Putamen (tissue), 1 donor: Measurements from ENCODE around the gene CLEC2A.
"Not testable (repeated sequence)": the region's sequence is repeated elsewhere in the genome, so short reads cannot be mapped to it uniquely, and the experiment has no call there.

Source experiments
- DNase-seq: peaks from one replicate; pipeline ENCODE4 v3.0.0-alpha.2; 2016; ENCODE audit warnings: low spot score

Gene CLEC2A

DNA sequence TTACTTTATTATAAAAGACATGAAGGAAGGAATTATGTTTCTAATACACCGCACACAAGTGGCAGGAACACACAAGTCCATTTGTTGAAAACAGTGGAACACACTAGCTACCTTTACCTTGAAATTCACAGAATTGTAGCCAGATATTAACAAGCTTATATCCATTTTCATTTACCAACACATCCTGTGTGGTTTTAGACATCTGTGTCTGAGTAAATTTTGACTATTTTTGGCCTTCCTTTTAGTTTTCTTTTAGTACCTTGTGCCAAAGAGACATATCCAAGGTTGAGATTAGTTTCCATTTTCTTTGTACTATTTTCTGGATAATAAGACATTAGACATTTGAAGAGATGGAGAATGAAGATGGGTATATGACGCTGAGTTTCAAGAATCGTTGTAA lies 50.9 kb downstream of the CLEC2A start, which contains the start of gene KLRF2:
Gene KLRF2 (plus strand): TSS at position 244 of the 400 bp plus-strand sequence. CDS start 107 bp downstream, at position 351.
- no peak for DNase-seq

DNA sequence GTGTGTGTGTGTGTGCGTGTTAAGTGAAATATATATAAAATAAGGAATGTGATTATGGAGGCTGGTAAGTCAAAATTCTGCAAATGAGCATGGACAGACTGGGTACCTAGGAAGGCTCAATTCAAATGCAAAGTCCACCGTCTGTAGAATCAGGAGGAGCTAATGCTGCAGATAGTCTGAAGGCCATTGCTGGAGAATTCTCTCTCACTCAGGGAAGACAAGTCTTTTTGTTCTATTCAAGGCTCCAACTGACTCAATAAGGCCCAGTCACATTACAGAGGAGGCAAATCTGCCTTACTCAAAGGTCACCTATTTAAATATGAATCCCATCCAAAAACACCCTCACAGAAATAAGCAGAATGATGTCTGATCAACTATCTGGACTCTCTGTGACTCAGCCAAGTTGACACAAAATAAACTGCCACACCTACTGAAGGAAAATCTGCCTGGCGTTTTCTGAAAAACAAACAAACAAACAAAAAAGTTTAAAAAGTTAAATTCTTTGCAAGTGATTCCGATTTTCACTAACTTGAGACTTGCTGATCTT lies 51.6 kb downstream of the CLEC2A start:
- DNase-seq: no peak

DNA sequence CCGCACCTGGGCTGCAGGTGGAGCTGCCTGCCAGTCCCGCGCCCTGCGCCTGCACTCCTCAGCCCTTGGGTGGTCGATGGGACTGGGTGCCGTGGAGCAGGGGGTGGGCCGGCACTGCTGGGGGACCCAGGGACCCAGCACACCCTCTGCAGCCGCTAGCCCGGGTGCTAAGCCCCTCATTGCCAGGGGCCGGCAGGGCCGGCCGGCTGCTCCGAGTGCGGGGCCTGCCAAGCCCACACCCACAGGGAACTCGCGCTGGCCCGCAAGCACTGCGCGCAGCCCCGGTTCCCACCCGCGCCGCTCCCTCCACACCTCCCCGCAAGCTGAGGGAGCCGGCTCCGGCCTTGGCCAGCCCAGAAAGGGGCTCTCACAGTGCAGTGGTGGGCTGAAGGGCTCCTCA lies 56.0 kb downstream of the CLEC2A start:
- not testable (repeated sequence) for DNase-seq

DNA sequence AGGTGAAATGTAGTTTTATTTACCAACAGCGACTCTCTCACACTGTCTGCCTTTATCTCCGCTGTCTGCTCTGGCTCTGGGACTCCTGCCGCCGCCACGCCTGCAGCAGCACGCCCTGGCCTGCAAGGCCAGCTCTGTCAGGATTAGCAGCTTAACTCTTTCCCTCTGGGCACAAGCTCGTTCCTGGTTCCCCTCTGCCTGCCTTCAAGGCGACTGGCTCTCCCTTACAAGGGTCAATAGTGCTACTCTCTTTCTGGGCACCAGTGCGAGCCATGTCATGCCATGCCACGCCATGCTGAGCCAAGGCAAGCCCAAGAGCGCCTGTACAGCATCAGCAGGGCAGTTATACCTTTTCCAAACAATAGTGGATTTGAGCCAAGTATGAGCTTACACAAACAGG lies 59.4 kb downstream of the CLEC2A start:
- no peak for DNase-seq

DNA sequence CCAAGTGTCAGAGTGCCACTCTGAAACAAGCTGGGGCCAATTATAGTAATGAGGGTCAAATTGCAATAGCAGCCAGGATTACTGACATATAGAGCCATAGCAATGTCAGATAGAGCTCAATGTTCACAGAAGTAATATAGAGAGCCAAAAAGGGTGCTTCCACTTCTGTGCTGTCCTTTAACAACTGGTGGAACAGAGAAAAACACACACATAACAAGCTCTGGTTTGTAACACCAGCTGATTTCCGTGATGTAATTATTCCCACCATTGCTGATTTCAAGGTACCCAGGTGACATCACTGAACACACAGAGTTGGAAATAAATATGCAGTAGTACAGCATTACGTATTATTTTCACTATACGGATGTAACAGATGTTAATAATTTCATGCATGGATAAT lies 60.0 kb downstream of the CLEC2A start:
- no peak for DNase-seq

DNA sequence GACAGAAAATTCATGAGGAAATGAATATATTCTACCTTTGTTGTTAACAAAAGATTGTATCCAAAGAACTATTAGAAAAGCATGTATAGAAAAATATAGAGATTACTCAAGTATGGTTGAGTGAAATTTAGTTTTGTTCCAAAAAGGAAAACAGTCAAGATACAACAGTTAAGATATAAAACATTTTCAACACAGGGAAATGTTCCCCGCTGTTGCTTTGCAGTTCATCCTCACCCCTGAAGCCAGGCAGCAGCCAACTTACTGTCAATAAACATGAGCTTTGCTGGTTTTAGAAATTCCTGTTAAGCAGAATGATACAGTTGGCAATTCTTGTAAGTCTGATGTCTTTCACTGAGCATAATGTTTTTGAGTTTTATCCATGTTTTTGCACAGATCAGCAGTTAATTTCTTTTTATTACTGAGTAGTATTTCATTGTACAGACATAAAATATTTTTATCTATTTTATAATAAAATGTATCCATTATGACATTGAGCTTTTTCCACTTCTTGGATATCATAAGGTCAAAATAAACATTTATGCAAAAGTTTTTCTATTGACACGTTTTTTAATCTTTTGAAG lies 61.8 kb downstream of the CLEC2A start:
- no peak for DNase-seq

DNA sequence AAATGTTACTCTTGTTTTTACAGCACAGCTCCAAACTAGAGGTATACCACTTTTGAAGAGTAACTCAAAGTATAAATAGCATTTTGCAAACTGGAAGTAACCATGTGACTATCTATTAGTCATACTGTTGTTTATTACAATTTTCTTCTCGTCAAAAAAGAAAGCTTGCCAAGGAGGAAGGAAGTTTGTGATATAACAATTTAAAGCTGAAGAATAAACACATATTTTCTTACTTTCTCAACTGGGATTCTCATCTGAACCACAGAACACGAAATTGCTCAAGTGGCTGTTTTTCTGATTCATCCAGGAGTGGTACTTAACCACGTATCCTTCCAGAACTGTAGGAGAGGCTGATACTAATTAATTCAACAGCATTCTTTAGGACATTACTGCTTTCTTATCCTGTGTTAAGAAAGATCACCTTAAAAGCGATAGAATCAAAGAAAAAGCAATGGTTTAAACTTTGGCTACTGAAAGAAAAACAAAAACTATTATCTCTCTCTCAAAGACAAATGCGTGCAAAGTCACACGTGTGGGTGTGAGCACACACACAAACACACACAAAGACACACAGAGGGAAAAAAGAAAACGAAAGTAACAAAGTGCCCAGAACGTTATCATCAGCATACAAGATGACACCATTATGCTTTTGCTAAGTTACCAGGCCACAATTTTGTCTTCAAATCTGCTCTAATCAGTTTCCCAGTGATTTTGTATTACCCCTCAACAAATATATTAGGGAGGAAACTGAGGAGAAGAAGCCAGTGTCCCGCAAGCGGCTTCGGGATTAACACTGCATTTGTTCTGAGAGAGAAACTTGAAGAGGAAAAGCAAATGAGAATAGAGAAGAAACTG lies 62.6 kb downstream of the CLEC2A start, which contains the start of gene CLEC2B:
Gene CLEC2B (minus strand): TSS at position 48 of the 855 bp plus-strand sequence.
- DNase-seq: no peak

DNA sequence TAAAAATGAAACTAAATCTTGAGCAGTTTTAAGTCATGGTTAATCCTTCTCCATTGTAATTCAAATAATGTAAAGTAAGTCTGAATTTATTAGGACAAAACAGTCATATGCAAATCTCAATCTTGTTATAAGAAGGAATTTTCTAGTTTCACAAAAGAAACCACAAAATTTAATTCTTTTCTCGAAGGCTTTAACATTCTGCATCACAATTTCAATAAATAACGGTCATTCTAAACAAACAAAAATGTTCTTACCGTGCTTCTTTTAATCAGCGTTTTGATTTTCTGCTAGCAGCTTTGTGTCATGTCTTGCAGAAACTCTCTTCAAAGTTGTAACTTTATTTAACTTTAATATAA lies 63.2 kb downstream of the CLEC2A start:
- DNase-seq: no peak

DNA sequence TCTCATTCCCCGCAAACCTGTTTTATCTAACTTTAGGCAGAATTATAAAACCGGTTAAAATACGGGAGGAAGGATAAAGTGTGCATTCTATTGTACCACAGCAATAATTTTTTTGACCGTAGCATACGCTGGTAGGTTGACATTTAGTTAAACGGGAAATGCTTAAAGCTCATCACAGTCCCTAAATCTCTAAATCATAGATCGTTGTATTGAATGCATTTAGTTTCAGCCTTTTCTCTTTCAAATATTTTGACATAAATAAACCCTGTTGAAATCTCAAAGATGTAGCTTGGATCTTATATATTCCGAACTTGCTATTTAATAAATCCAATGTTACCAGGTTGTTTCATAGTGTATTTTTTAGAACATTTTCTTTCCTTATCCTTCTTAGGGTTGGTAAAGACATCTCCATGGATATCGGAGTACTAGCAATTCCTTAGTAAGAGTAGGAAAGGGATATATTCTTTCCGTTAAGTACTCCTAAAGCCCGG lies 63.8 kb downstream of the CLEC2A start:
- no peak for DNase-seq

DNA sequence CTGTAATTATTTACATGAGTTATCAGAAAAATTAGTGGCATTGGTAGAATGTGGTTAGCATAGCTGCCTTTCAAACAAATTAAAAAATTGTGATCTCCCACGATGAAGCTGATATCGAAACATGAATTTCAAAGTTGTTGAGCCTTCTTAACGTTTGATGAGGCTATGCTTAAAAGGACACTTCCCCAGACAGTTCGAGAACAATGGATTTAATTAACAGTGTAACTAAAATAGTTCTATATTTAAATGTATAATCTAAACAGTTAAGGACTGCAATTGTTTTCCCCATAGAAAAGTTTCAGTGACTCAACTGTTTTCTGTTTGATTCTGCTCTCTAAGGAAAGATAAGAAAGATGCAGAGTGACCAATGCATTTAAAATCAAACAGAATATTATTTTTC lies 64.6 kb downstream of the CLEC2A start:
- no peak for DNase-seq

DNA sequence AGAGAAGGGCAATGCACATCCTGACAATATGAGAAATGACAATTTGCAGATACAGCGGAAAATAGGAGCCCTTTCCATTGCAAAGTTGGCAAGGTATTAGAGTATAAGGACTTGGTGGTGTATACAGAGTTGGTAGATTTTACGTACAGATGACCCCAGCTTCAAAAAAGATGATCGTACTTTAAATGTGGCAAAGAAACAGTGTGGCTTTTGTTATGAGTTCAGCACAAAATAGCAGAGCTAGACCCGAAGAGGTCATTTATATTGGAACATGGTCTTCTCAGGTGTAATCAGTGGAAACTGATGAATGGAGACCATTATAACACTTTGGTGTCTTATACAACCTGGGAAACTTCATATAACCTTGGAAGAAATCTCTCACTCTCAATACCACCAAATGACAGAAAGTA lies 65.3 kb downstream of the CLEC2A start:
- DNase-seq: no peak

DNA sequence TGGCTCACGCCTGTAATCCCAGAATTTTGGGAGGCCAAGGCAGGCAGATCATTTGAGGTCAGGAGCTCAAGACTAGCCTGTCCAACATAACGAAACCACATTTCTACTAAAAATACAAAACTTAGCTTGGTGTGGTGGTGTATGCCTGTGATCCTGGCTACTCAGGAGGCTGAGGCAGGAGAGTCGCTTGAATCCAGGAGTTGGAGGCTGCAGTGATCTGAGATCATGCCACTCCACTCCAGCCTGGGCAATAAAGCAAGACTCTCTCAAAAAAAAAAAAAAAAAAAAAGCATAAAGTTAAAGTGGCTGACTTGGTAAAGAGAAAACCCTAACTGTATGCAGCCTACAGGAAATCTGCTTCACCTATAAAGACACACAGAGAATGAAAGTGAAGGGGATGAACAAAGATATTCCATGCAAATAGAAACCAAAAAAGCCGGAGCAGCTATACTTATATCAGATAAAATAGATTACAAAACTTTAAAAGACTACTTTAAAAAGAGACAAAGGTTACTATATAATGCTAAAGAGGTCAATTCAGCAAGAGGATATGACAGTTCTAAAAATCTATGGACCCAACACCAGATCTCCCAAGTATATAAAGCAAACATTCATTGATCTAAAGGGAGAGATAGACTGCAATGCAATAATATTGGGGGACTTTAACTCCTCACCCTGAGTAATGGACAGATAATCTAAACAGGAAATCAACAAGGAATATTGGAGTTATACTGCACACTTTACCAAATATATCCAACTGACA lies 67.1 kb downstream of the CLEC2A start:
- no peak for DNase-seq
